Stomach (tissue), 19 donors: ENCODE measurements around the gene PIGR. TPM values are rescaled to one million over a fixed set of nuclear protein-coding genes. Genes with fewer than 3 reads are reported as not detected.

Experiments
- DNase-seq, 2 donors: peaks; one replicate each; pipeline versions ENCODE4 v3.0.0 to v3.0.0-alpha.2; 2013 to 2019
- H3K27ac ChIP-seq, 5 donors: fragments of 200-600 bp in 4 of 5; sonication (generic) in 4 of 5; one replicate each; pipeline ENCODE4 v1.5.1; 2013 to 2019; ENCODE audit warnings: mild to moderate bottlenecking in 1 of 5, moderate library complexity in 1 of 5
- H3K27me3 ChIP-seq, 3 donors: fragments of 200-600 bp; sonication (generic); one replicate each; pipeline ENCODE4 v1.5.1; 2017 to 2019; ENCODE audit warnings: mixed run types in 1 of 3
- H3K36me3 ChIP-seq, 4 donors: fragments of 200-600 bp; sonication (generic); 1 replicate in 3 of 4; 2 replicates in 1 of 4; pipeline ENCODE4 v1.5.1; 2016 to 2019
- H3K4me1 ChIP-seq, 4 donors: fragments of 200-600 bp; sonication (generic); one replicate each; pipeline ENCODE4 v1.5.1; 2016 to 2019
- H3K4me3 ChIP-seq, 4 donors: fragments of 200-600 bp; sonication (generic) in 3 of 4; one replicate each; pipeline ENCODE4 v1.5.1; 2016 to 2019; ENCODE audit warnings: mild to moderate bottlenecking in 1 of 4
- H3K9me3 ChIP-seq, 4 donors: fragments of 200-600 bp; sonication (generic); one replicate each; pipeline ENCODE4 v1.5.1; 2016 to 2019
- CTCF ChIP-seq, 7 experiments: fragments of 450-650 bp in 4 of 7; fragments of 200-600 bp in 3 of 7; sonication (generic) in 3 of 7; IDR thresholded peaks; one replicate each; pipeline ENCODE4 v1.5.1; 2016 to 2019; ENCODE audit warnings: antibody characterized with exemption in 7 of 7, control low read depth in 2 of 7, mild to moderate bottlenecking in 1 of 7
- EP300 ChIP-seq: sonication (generic); formaldehyde crosslinking; IDR thresholded peaks from one replicate; pipeline ENCODE4 v1.6.1; 2017; ENCODE audit warnings: antibody characterized with exemption
- POLR2A ChIP-seq, 4 donors: fragments of 450-650 bp; IDR thresholded peaks; one replicate each; pipeline ENCODE4 v1.6.1; 2016; ENCODE audit warnings: antibody characterized with exemption in 4 of 4, control low read depth in 2 of 4, mild to moderate bottlenecking in 1 of 4, moderate library complexity in 1 of 4
- POLR2AphosphoS5 ChIP-seq, 3 donors: sonication (generic); formaldehyde crosslinking; IDR thresholded peaks; one replicate each; pipeline ENCODE4 v1.6.1; 2016; ENCODE audit warnings: antibody characterized with exemption in 3 of 3
- WGBS, 5 donors: extraction: QIAGEN DNeasy Blood & Tissue Kit in 3 of 5; methylation state at CpG; one replicate each; pipeline versions ENCODE4 v1.1.5 to v1.1.7; 2013 to 2018; 5-methylcytosine and 5-hydroxymethylcytosine counted together
- intact Hi-C: fragments of 100-400 bp; cut with DNase I; formaldehyde crosslinking; loops from one replicate; pipeline ENCODE4 v1.15.1; 2023; ENCODE audit warnings: low total_unique reads
- long read RNA-seq, 10 donors: transcript quantifications; one replicate each; lab custom pipeline, GENCODE V29; 2026
- polyA plus RNA-seq, 3 donors: library from polyadenylated mRNA; stranded (reverse); fragments of 200-250 nt; gene quantifications; one replicate each; pipeline ENCODE4 v1.2.3, GENCODE V29; 2013
- total RNA-seq, 5 donors: library from RNA; depleted of rRNA; stranded (reverse); fragments of >200 nt; gene quantifications; one replicate each; pipeline versions ENCODE4 v1.1.0 to v1.2.3, GENCODE V29; 2014 to 2016
- donor health status: healthy with polysubstance abuse.
- donor health status: Bipolar disorder and iron deficiency.
- donor health status: healthy.

The PIGR gene
- total RNA-seq (1,000 to 10,000 TPM in 2 of 5 donors, 100 to 1,000 TPM in 2, 10 to 100 TPM in 1; 72.7 to 3,112 (median 316) TPM), polyA plus RNA-seq (100 to 1,000 TPM in 2 of 3 donors, 1 to 10 TPM in 1; 6.3 to 176 (median 150) TPM)
- long read RNA-seq, donor 1, result 0 reads
- long read RNA-seq, donor 2, full-length matches to known transcripts, result 2 of 2 reads
- long read RNA-seq, donor 2, partial matches to known transcripts, result 0 of 2 reads
- long read RNA-seq, donor 2, other reads (novel, unspliced or antisense), result 0 of 2 reads
- long read RNA-seq, donor 3, result 0 reads
- long read RNA-seq, donor 4, full-length matches to known transcripts, result 1 of 1 reads
- long read RNA-seq, donor 4, partial matches to known transcripts, result 0 of 1 reads
- long read RNA-seq, donor 4, other reads (novel, unspliced or antisense), result 0 of 1 reads
- long read RNA-seq, donor 5, result 0 reads
- long read RNA-seq, donor 6, result 0 reads
- long read RNA-seq, donor 7, result 0 reads
- long read RNA-seq, donor 8, full-length matches to known transcripts, result 2 of 2 reads
- long read RNA-seq, donor 8, partial matches to known transcripts, result 0 of 2 reads
- long read RNA-seq, donor 8, other reads (novel, unspliced or antisense), result 0 of 2 reads
- long read RNA-seq, donor 9, result 0 reads
- long read RNA-seq, donor 10, full-length matches to known transcripts, result 4 of 4 reads
- long read RNA-seq, donor 10, partial matches to known transcripts, result 0 of 4 reads
- long read RNA-seq, donor 10, other reads (novel, unspliced or antisense), result 0 of 4 reads

GRCh38 chr1:206946261-206946660 lies at the start of gene PIGR:
Gene PIGR, minus strand, starts transcription at chr1:206946466. Its CDS starts 5,935 bp downstream, at chr1:206940531.
- peak within 1 kb of the TSS; percentile 24 to 62 (median 48) for H3K4me3 ChIP-seq
- H3K27ac ChIP-seq, result peak within 1 kb of the TSS; percentile 53 to 85 (median 79)
- H3K9me3 ChIP-seq, result no peaks in the 10 kb centered on the region
- peaks cover 9 to 35% (median 10%) of the 10 kb centered on the region in 4 donors for H3K4me1 ChIP-seq
- 22 to 44% (median 31%) methylated on average over 7 of the region's 7 CpGs for WGBS, 5 donors
- peaks cover 0 to 3% (median 0%) of the 10 kb centered on the region in 4 donors for H3K36me3 ChIP-seq
- TF ChIP-seq POLR2A (IDR thresholded peaks at IDR 0.05) (peak in 1 of 4 donors; percentile 72), EP300 (no peak), CTCF (IDR thresholded peaks at IDR 0.05) (no peak), POLR2AphosphoS5 (IDR thresholded peaks at IDR 0.05) (peak in 2 of 3 donors; percentile 89 to 94)
- intact Hi-C loops, result no loop called here
- DNase-seq, result peak in 1 of 2 donors; percentile 88
- peaks cover 0 to 6% (median 0%) of the 10 kb centered on the region in 3 donors for H3K27me3 ChIP-seq

- Histone ChIP-seq H3K36me3 (no peaks in the 10 kb centered on the region), H3K4me1 (peaks cover 0 to 9% (median 4%) of the 10 kb centered on the region in 4 donors), H3K4me3 (no peak overlapping the region), H3K27ac (peak overlapping the region in 4 of 5 donors; percentile 13 to 74 (median 53)), H3K9me3 (no peaks in the 10 kb centered on the region), H3K27me3 (peaks cover 0 to 6% (median 0%) of the 10 kb centered on the region in 3 donors)
- TF ChIP-seq POLR2AphosphoS5 (IDR thresholded peaks at IDR 0.05) (peak in 1 of 3 donors; percentile 18), EP300 (no peak)
- intact Hi-C loops, result no loop called here
- DNase-seq, result peak; percentile 64 to 74
These were observed 46.5 kb upstream of the PIGR start for GRCh38 chr1:206992790-206993189.

- Histone ChIP-seq H3K27ac (no peak overlapping the region), H3K36me3 (no peaks in the 10 kb centered on the region), H3K9me3 (no peaks in the 10 kb centered on the region), H3K4me1 (peaks cover 3 to 18% (median 9%) of the 10 kb centered on the region in 4 donors), H3K4me3 (no peak overlapping the region), H3K27me3 (peaks cover 0 to 6% (median 0%) of the 10 kb centered on the region in 3 donors)
- no peak for DNase-seq
- intact Hi-C loops, result no loop called here
- TF ChIP-seq EP300 (no peak), POLR2AphosphoS5 (IDR thresholded peaks at IDR 0.05) (no peak), POLR2A (IDR thresholded peaks at IDR 0.05) (no peak), CTCF (IDR thresholded peaks at IDR 0.05) (no peak)
- WGBS, 5 donors, result 86 to 100% (median 95%) methylated on average over 1 of the region's 1 CpG
These were observed 41.6 kb upstream of the PIGR start for GRCh38 chr1:206987873-206988272.

- TF ChIP-seq EP300 (no peak), CTCF (IDR thresholded peaks at IDR 0.05) (no peak), POLR2A (IDR thresholded peaks at IDR 0.05) (no peak), POLR2AphosphoS5 (IDR thresholded peaks at IDR 0.05) (no peak)
- H3K4me3 ChIP-seq, result no peak overlapping the region
These were observed 40.6 kb upstream of the PIGR start for GRCh38 chr1:206986885-206987284.

More at GRCh38 chr1:206986885-206987284, 40.6 kb upstream of the PIGR start:
- Histone ChIP-seq H3K36me3 (no peaks in the 10 kb centered on the region), H3K9me3 (no peaks in the 10 kb centered on the region), H3K27me3 (no peaks in the 10 kb centered on the region), H3K4me1 (peaks cover 0 to 13% (median 5%) of the 10 kb centered on the region in 4 donors), H3K27ac (peak overlapping the region in 4 of 5 donors; percentile 16 to 54 (median 38))
- 32 to 51% (median 47%) methylated on average over 3 of the region's 3 CpGs for WGBS, 5 donors
- peak in 1 of 2 donors; percentile 29 for DNase-seq
- intact Hi-C loops, result no loop called here
